ENCODE results near the gene ZNF335.
"Not testable (repeated sequence)": the region's sequence is repeated elsewhere in the genome, so short reads cannot be mapped to it uniquely, and the experiment has no call there.

ZNF335 gene

DNA sequence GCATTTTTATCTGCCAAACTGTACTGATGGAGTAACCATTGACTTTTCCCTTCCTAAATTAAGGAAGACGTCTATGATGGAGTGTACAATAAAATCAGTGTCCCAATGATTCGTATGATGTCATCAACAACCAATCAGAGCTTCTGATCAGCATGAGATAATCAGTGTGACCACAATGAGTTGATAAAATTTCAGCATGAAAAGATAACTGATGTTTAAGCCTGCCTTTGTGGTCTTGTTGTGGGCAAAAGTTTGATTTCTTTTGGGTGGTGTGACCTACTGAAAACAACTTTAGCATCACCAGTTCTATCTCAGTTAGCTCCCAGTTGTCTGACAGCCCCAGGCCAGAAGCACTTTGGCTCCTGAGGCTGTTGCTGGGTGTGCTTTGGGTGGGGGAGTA is 34.2 kb downstream of the ZNF335 start:
- Histone ChIP-seq H3K27me3 (replicated peaks; ENCODE audit: control insufficient read depth, insufficient read depth, low read length) (no peaks in the 10 kb centered on the region), H3K9ac (ENCODE audit: low read length) (no peak overlapping the region), H3K4me3 (ENCODE audit: low read length) (no peak overlapping the region), H3K36me3 (ENCODE audit: control insufficient read depth, insufficient read depth, low read length, severe bottlenecking) (peaks cover 45% of the 10 kb centered on the region), H3K4me1 (ENCODE audit: control insufficient read depth, insufficient read depth, low read length) (peaks cover 20% of the 10 kb centered on the region), H3K9me3 (ENCODE audit: control insufficient read depth, low read length) (no peaks in the 10 kb centered on the region)
- DNase-seq (ENCODE audit: low read depth): no peak

DNA sequence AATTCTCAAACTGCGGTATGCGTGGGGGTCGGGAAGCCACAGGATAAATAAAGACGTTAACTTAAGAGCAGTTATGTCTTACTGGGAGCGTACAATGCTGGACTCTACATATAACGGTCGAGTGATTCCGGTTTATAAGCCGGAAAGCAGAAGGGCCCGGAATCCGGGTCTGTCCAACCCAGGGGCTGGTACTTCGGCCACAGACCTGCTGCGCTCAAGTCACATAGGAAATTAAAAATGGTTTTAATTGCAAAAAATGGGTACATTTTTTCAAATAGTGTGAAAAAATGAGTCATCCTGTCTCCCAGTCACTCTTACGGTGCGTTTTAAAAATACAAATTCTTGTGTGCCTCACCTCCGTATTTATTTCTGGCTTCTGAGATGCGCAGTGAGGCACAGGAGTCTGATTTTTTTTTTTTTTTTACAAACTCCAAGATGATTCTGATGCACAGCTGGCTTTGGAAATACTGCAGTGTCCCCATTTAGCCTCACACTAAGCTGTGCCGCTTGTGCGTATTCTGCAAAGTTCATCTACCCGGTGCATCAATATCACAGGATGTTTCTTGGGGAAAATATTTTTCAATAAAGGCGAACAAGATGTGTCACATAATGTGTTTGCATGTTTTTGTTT is 36.5 kb downstream of the ZNF335 start:
- H3K9ac ChIP-seq (ENCODE audit: low read length): peak overlapping the region; percentile 93
- DNase-seq (ENCODE audit: low read depth): peak; percentile 56
- peaks cover 28% of the 10 kb centered on the region for H3K36me3 ChIP-seq (ENCODE audit: control insufficient read depth, insufficient read depth, low read length, severe bottlenecking)
- no peaks in the 10 kb centered on the region for H3K9me3 ChIP-seq (ENCODE audit: control insufficient read depth, low read length)
- H3K27me3 ChIP-seq (replicated peaks; ENCODE audit: control insufficient read depth, insufficient read depth, low read length): no peaks in the 10 kb centered on the region
- H3K4me1 ChIP-seq (ENCODE audit: control insufficient read depth, insufficient read depth, low read length): peaks cover 20% of the 10 kb centered on the region
- peak overlapping the region; percentile 90 for H3K4me3 ChIP-seq (ENCODE audit: low read length)

DNA sequence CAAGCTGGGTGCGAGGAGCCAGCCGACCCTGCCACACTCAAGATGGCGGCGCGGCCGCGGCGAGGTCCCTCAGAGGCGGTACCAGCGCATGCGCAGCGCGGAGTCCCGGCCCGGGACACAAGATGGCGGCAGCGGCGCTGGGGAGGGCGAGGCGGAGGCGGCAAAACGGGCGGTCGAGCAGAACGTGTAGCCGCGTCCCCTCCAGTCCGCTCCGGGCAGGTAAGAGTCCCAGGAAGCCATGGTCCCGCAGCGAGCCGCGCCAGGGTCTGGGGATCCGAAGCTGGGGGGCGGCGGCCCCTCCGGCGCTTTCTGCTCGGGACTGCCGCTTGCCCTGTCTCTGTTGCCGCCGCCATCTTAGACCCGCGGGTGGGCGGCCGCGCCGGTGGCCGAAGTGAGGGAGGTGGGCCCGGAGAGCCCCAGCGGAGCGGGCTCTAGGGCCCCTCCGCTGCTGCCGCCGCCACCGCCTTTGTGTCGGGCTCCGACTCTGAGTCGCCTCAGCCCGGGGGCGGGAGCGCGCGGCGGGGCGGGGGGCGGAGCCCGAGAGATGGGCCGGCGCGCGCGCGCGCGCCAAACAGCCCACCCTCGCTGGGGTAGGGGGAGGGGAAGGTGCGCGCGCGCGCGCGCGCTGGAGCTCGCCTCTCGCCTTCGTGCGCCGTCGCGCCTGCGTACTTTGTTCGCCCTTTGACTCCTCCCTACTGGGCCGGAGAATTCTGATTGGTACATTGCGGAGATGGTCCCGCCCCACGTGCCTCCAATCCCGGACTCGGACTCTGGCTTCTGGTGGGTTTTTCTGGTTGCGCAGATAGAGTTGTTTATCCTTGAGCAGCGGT is 37.2 kb downstream of the ZNF335 start, which contains the start of gene PCIF1:
PCIF1 (plus strand) TSS at position 98 of the 830 bp plus-strand sequence. CDS start 4,317 bp downstream, outside the sequence.
- peak; percentile 99 for DNase-seq (ENCODE audit: low read depth)
- H3K9ac ChIP-seq (ENCODE audit: low read length): peak within 1 kb of the TSS; percentile 100
- H3K36me3 ChIP-seq (ENCODE audit: control insufficient read depth, insufficient read depth, low read length, severe bottlenecking): peaks cover 21% of the 10 kb centered on the region
- peaks cover 20% of the 10 kb centered on the region for H3K4me1 ChIP-seq (ENCODE audit: control insufficient read depth, insufficient read depth, low read length)
- H3K9me3 ChIP-seq (ENCODE audit: control insufficient read depth, low read length): no peaks in the 10 kb centered on the region
- peak within 1 kb of the TSS; percentile 90 for H3K4me3 ChIP-seq (ENCODE audit: low read length)
- no peaks in the 10 kb centered on the region for H3K27me3 ChIP-seq (replicated peaks; ENCODE audit: control insufficient read depth, insufficient read depth, low read length)

DNA sequence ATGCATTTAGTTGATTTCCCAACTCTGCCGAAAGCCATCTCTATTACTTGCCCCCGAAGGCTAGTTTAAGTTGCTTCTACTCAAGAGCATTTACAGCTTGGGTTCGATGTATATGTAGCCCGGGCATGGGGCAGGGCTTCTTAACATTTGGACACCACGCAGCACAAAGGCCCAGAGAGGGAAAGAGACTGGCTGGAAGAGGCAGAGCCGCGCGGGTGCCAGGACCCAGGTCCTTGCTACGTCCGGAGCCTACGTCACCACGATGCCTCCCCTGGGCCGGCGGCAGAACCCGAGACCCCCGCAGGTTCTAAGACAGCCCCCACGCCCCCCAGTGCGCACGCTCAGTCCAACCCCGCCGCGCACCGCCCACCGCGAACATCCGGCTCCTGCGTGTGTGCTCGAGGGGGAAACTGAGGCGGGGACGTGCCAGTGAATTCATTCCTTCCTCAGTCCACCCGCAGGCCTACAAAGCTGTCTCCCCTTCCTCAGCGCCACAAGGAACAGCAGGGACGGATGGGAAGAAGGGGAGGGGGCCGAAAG is 37.9 kb downstream of the ZNF335 start:
- H3K9ac ChIP-seq (ENCODE audit: low read length): peak overlapping the region; percentile 100
- H3K27me3 ChIP-seq (replicated peaks; ENCODE audit: control insufficient read depth, insufficient read depth, low read length): no peaks in the 10 kb centered on the region
- peak overlapping the region; percentile 90 for H3K4me3 ChIP-seq (ENCODE audit: low read length)
- peaks cover 20% of the 10 kb centered on the region for H3K4me1 ChIP-seq (ENCODE audit: control insufficient read depth, insufficient read depth, low read length)
- DNase-seq (ENCODE audit: low read depth): peak; percentile 66
- H3K9me3 ChIP-seq (ENCODE audit: control insufficient read depth, low read length): no peaks in the 10 kb centered on the region
- peaks cover 14% of the 10 kb centered on the region for H3K36me3 ChIP-seq (ENCODE audit: control insufficient read depth, insufficient read depth, low read length, severe bottlenecking)

DNA sequence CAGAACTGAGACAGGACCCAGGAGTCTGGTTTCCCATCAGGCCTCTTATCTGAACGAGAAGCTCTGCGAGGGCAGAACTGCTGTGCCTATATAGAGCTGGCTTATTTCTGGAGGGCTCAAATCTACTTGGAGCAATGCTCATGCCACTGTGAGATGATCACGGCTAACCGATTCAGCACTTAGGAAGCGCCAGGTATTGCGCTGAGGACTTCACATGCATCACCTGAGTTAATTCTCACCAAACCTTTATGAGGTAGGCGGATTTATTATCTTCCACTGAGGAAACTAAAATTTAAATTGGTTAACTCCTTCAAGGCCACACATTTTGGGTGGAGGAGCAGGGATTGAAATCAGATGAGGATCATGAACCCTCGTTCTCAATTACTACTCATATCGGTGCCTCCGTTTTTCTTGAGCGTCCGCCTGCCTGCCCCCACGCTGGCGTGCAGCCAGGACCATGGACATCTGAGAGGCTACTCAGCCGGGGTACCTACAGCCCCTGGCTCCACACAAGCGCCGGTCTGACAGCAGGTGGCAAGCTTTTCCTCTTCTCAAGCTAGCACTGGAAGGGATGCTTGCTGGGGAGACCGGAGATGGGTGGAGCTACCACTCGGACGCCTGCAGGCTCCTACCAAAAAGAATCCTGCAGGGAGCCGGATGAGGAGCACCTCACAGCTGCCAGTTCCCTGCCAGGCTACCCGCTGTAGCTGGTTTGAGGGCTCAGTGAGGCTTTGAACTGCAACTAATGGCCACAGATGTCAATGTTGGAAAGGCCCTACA is 38.5 kb downstream of the ZNF335 start:
- peaks cover 10% of the 10 kb centered on the region for H3K36me3 ChIP-seq (ENCODE audit: control insufficient read depth, insufficient read depth, low read length, severe bottlenecking)
- H3K9me3 ChIP-seq (ENCODE audit: control insufficient read depth, low read length): no peaks in the 10 kb centered on the region
- H3K4me3 ChIP-seq (ENCODE audit: low read length): peak overlapping the region; percentile 90
- no peaks in the 10 kb centered on the region for H3K27me3 ChIP-seq (replicated peaks; ENCODE audit: control insufficient read depth, insufficient read depth, low read length)
- peak overlapping the region; percentile 100 for H3K9ac ChIP-seq (ENCODE audit: low read length)
- peaks cover 20% of the 10 kb centered on the region for H3K4me1 ChIP-seq (ENCODE audit: control insufficient read depth, insufficient read depth, low read length)
- DNase-seq (ENCODE audit: low read depth): peak; percentile 68

DNA sequence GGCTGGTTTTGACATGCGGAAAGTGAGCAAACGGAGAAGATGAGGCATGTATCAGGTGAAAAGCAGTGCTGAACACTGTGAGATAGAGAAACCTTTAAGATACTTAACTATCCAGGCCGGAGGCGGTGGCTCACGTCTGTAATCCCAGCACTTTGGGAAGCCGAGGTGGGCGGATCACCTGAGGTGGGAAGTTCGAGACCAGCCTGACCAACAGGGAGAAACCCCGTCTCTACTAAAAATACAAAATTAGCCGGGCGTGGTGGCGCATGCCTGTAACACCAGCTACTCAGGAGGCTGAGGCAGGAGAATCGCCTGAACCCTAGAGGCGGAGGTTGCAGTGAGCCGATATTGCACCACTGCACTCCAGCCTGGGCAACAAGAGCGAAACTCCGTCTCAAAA is 40.3 kb downstream of the ZNF335 start:
- not testable (repeated sequence) for H3K27me3 ChIP-seq (replicated peaks; ENCODE audit: control insufficient read depth, insufficient read depth, low read length); H3K9me3 ChIP-seq (ENCODE audit: control insufficient read depth, low read length); H3K4me3 ChIP-seq (ENCODE audit: low read length); DNase-seq (ENCODE audit: low read depth); H3K9ac ChIP-seq (ENCODE audit: low read length); H3K36me3 ChIP-seq (ENCODE audit: control insufficient read depth, insufficient read depth, low read length, severe bottlenecking)
- peaks cover 15% of the 10 kb centered on the region for H3K4me1 ChIP-seq (ENCODE audit: control insufficient read depth, insufficient read depth, low read length)

DNA sequence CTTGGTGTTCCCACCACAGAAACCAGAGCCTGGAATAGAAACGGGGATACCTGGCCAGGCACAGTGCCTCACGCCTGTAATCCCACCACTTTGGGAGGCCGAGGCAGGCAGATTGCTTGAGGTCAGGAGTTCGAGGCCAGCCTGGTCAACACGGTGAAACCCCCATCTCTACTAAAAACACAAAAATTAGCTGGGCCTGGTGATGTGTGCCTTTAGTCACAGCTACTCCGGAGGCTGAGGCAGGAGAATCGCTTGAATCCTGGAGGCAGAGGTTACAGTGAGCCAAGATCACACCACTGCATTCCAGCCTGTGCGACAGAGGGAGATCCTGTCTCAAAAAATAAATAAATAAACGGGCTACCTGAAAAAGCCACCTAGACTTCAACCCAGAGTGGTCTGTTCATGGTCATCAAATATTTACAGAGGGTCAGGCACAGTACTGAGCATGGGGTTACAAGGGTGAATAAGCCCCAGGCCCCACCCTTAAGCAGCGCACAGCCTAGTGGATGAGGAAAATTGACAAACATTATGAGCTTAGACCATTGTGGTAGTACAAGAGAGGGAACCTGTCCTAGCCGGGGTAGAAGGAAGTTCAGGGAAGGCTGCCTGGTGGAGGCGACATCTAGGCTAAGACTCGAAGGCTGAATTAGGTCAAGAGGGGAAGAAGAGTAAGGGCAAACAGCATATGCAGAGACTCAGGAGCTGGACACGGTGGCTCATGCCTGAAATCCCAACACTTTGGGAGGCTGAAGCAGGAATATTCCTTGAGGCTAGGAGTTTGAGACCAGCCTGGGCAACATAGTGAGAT is 44.7 kb downstream of the ZNF335 start:
- no peak for DNase-seq (ENCODE audit: low read depth)
- no peaks in the 10 kb centered on the region for H3K36me3 ChIP-seq (ENCODE audit: control insufficient read depth, insufficient read depth, low read length, severe bottlenecking)
- H3K27me3 ChIP-seq (replicated peaks; ENCODE audit: control insufficient read depth, insufficient read depth, low read length): no peaks in the 10 kb centered on the region
- peaks cover 22% of the 10 kb centered on the region for H3K4me1 ChIP-seq (ENCODE audit: control insufficient read depth, insufficient read depth, low read length)
- no peaks in the 10 kb centered on the region for H3K9me3 ChIP-seq (ENCODE audit: control insufficient read depth, low read length)
- H3K9ac ChIP-seq (ENCODE audit: low read length): no peak overlapping the region
- H3K4me3 ChIP-seq (ENCODE audit: low read length): no peak overlapping the region

DNA sequence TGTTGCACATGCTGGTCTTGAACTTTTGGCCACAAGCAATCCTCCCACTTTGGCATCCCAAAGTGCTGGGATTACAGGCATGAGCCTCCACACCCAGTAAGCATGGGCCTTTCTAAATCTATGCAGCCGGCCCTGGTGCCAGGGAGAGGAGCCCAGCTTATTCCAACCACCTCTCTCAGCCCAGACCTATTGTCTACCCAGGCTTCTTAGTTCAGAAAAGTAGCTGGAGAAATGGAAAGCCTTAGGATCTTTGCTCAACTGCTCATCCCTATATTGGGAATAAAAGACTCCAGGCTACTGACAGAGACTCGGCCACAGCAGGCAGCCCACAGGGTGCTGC is 45.3 kb downstream of the ZNF335 start:
- Histone ChIP-seq H3K9me3 (ENCODE audit: control insufficient read depth, low read length) (no peaks in the 10 kb centered on the region), H3K4me3 (ENCODE audit: low read length) (no peak overlapping the region), H3K9ac (ENCODE audit: low read length) (no peak overlapping the region), H3K4me1 (ENCODE audit: control insufficient read depth, insufficient read depth, low read length) (peaks cover 25% of the 10 kb centered on the region), H3K27me3 (replicated peaks; ENCODE audit: control insufficient read depth, insufficient read depth, low read length) (no peaks in the 10 kb centered on the region), H3K36me3 (ENCODE audit: control insufficient read depth, insufficient read depth, low read length, severe bottlenecking) (no peaks in the 10 kb centered on the region)
- no peak for DNase-seq (ENCODE audit: low read depth)

DNA sequence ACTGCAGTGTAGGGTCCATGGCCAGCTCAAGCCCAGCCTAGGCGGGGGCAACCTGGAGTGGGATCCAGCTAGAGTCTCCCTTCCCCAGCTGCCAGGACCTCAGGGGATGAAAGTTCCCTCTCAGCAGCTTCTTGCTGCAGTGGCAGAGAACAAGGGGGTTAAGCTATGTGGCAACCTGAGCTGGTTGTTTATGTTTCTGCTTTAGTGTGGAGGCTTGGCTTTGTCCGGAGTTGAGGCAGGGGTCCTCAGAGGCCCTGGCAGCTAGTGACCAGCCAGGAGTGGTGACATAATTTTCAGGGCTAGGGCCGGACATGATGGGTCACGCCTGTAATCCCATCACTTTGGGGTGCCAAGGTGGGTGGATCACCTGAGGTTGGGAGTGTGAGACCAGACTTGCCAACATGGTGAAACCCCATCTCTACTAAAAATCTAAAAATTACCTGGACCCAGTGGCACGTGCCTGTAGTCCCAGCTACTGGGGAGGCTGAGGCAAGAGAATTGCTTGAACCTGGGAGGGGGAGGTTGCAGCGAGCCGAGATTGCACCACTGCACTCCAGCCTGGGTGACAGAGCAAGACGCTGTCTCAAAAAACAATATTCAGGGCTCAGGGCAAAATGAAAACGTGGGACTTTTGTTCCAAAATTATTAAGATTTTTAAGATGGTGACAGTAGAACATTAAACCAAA is 46.0 kb downstream of the ZNF335 start:
- no peak for DNase-seq (ENCODE audit: low read depth)
- Histone ChIP-seq H3K9me3 (ENCODE audit: control insufficient read depth, low read length) (no peaks in the 10 kb centered on the region), H3K4me1 (ENCODE audit: control insufficient read depth, insufficient read depth, low read length) (peaks cover 26% of the 10 kb centered on the region), H3K4me3 (ENCODE audit: low read length) (no peak overlapping the region), H3K9ac (ENCODE audit: low read length) (peak overlapping the region; percentile 0), H3K27me3 (replicated peaks; ENCODE audit: control insufficient read depth, insufficient read depth, low read length) (no peaks in the 10 kb centered on the region), H3K36me3 (ENCODE audit: control insufficient read depth, insufficient read depth, low read length, severe bottlenecking) (no peaks in the 10 kb centered on the region)

Measured in adipocyte (in vitro differentiated cells).